AG10803 (cell line): ENCODE data around the gene MRPL33.

ENCODE experiments used
- DNase-seq: peaks from one replicate; pipeline ENCODE4 v3.0.0; 2010; ENCODE audit warnings: low read depth
- H3K4me3 ChIP-seq: 2 replicates; pipeline ENCODE4 v1.5.1; 2011; ENCODE audit warnings: mild to moderate bottlenecking, low read length, control low read depth
- TF ChIP-seq, protein P1 (sequence below): conservative IDR thresholded peaks from 2 replicates; pipeline ENCODE4 v1.5.1; 2011; ENCODE audit warnings: mild to moderate bottlenecking, low read length, control low read depth, inconsistent platforms

The MRPL33 gene

DNA sequence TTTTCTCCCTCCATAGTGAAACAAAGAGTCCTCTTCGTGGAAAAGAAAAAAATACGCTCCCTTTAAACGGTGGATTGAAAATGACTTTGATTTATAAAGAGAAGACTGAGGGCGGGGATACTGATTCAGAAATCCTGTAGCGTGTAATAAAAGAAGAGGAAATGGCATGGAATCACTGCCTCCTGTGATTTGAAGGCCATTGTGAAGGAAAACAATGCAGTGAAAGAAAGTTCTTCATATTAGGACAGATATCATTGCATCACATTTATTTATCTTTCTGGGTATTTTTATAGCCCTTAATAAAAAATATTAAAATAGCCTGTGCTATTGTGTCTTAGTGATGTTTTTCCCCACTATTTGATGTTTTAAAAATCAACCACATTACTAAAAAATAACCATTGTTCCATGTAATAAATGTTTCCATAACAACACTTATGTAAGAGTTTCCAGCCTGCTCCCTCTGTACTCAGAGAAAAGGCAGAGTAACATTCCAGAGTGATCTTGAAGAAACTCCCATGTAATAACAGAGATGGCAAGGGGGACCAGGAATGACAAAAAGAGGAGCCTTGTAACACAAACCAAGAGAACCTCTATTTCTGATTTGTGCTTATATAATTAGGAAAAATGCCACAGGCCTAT, 8.0 kb downstream of the MRPL33 start:
- H3K4me3 ChIP-seq: no peak overlapping the region
- peak; percentile 50 for DNase-seq
- TF ChIP-seq, protein P1, sequence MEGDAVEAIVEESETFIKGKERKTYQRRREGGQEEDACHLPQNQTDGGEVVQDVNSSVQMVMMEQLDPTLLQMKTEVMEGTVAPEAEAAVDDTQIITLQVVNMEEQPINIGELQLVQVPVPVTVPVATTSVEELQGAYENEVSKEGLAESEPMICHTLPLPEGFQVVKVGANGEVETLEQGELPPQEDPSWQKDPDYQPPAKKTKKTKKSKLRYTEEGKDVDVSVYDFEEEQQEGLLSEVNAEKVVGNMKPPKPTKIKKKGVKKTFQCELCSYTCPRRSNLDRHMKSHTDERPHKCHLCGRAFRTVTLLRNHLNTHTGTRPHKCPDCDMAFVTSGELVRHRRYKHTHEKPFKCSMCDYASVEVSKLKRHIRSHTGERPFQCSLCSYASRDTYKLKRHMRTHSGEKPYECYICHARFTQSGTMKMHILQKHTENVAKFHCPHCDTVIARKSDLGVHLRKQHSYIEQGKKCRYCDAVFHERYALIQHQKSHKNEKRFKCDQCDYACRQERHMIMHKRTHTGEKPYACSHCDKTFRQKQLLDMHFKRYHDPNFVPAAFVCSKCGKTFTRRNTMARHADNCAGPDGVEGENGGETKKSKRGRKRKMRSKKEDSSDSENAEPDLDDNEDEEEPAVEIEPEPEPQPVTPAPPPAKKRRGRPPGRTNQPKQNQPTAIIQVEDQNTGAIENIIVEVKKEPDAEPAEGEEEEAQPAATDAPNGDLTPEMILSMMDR: no peak

DNA sequence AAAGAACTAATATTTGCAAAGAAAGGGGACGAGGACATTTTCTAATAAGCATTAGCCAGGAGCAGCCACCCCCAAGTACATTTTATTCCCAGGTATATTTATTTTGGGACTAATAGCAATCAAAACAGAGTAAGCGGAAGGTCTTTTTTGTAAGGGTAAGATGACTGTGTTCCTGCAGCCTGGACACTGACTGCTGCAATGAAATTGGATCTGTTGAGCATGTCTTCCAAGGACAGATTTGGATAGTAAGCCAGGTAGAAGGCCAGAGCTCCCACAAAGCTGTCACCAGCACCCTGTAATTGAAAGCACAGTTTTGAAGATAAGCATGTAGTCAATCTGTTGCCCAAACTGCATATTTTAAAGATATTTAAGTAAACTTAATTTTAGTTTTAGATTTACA, 10.0 kb downstream of the MRPL33 start:
- TF ChIP-seq, protein P1: no peak

DNA sequence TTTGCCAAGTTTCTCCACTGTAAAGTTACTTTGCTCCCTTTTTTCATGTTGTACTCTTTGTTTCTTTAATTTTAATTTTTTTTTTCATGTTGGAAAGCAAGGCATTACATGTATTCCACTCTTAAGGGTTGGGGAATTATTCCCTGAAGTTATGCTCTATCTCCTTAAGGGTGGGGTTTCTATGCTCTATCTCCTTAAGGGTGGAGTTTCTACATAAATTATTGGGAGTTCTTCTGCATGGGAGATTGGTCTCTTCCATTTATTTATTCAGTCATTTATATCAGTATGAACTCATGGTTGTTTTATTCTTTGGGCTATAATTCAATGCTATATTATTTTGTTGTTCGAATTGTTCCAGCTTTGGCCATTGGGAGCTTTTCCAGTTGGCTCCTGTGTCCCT, 11.2 kb downstream of the MRPL33 start:
- TF ChIP-seq, protein P1: no peak
- no peak for DNase-seq
- H3K4me3 ChIP-seq: no peak overlapping the region

More for the DNA sequence above, 10.0 kb downstream of the MRPL33 start:
- no peak for DNase-seq
- H3K4me3 ChIP-seq: no peak overlapping the region

DNA sequence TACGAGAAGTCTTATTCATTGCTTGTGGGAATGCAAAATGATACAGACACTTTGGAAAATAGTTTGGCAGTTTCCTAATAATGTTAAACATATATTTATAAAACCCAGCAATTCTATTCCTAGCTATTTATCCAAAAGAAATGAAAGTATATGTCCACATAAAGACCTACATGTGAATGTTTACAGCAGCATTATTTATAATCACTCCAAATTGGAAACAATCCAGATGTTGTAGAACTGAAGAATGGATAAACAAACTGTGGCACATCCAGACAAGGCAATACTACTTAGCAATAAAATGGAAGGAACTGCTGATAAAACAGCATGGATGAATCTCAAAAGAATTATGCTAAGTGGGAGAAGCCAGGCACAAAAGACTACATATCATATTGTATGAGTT, 19.3 kb downstream of the MRPL33 start:
- no peak for DNase-seq
- TF ChIP-seq, protein P1: no peak
- H3K4me3 ChIP-seq: no peak overlapping the region

DNA sequence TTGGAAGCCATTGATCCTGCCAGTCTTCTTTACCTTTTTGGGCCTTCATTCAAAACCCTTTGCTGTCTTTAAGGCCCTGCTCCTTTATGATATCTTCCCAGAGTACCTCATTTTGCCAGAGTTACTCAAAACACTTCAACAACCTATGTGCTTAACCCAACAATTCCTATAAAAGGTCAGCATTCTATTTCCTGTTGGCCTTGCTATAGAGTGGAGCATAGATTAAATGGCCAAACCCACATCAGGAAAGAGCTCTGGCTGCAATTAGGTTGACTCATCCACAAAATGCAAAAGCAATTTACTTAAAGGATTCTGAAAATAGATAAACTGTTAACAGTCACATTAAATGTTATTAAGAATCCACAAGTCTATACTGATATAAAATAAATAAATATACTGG, 21.2 kb downstream of the MRPL33 start:
- TF ChIP-seq, protein P1: no peak
- DNase-seq: peak; percentile 36
- no peak overlapping the region for H3K4me3 ChIP-seq

DNA sequence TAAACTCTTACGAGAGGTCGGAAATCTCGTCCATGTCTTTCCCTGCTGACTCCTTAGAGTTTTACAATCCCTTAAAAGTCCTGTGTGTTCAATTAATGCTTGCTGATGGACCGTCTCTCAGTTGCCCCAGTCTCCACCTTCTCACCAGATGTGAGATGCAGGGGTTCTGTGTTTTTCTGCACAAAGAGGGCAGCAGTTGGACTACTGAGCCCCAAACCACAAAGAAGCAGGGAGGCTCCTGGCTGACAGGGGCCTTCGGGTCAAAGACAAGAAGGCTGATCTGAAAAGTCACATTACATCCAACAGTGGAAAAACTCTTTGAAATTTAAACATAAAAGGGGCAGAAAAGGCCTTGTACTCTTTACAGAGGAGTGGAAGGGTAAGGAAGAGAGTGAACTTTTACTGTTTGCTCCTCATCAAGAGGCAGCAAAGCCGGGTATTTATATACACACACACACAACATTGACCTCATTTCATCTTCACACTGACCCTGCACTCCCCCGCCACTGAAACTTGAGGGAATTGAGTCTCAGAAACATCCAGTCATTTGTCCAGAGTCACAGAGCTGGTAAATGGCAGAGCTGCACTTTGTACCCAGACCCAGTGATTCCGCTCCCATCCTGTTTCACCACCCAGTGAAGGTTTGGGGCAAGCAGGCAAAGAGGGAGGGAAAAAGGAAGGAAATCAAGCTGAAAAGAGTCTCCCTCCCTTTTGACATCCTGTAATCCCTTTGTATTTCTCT, 23.7 kb downstream of the MRPL33 start:
- H3K4me3 ChIP-seq: no peak overlapping the region
- TF ChIP-seq, protein P1: no peak
- no peak for DNase-seq

DNA sequence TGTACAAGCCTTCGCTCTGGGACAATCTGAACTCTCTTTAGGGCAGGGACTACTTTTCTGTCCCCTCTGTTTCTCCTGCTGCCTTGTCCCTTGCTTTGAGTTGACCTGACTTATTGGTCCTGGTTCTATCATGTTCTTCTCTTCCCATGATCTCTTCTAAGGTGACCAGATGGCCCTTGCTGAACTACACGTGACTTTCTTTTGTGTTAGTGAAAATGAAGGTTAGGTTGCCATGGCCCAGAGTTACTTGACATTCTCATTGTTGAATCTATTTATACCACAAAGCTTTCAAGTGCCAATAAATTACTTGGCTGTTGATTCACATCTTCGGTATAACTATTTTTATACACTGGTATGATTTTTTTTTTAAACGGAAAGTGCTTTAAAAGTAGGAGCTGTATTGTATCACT, 24.4 kb downstream of the MRPL33 start:
- TF ChIP-seq, protein P1: no peak
- DNase-seq: peak; percentile 64
- H3K4me3 ChIP-seq: no peak overlapping the region
